GM20000 (cell line): ENCODE data around the gene ACVR2A.

ENCODE experiments used
- DNase-seq: peaks from one replicate; pipeline ENCODE4 v3.0.0; 2012; ENCODE audit warnings: low spot score
- TF ChIP-seq, protein P1 (sequence below): IDR thresholded peaks from 2 replicates; pipeline ENCODE4 v1.5.1; 2012; ENCODE audit warnings: mild to moderate bottlenecking, control low read depth; ENCODE audit errors: extremely low read depth, missing control alignments

Gene ACVR2A

DNA sequence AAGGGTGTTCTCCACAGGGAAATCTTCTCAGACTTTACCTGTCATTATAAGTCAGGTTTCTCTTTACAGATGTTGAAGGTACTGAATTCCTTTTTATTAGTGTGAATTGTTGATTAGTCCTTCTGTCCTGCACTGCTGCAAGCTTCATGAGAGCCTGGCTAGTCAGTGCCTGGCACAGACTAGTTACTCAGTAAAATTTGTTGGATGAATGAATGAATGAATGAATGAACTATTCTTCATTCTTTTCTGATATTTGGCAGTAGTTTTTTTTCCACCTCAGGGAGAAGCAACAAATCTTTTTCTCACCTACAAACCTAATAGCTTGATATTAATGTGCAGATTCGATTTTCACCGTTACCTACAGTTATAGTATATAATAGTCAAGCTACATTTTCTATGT, 64.3 kb downstream of the ACVR2A start:
- TF ChIP-seq, protein P1, sequence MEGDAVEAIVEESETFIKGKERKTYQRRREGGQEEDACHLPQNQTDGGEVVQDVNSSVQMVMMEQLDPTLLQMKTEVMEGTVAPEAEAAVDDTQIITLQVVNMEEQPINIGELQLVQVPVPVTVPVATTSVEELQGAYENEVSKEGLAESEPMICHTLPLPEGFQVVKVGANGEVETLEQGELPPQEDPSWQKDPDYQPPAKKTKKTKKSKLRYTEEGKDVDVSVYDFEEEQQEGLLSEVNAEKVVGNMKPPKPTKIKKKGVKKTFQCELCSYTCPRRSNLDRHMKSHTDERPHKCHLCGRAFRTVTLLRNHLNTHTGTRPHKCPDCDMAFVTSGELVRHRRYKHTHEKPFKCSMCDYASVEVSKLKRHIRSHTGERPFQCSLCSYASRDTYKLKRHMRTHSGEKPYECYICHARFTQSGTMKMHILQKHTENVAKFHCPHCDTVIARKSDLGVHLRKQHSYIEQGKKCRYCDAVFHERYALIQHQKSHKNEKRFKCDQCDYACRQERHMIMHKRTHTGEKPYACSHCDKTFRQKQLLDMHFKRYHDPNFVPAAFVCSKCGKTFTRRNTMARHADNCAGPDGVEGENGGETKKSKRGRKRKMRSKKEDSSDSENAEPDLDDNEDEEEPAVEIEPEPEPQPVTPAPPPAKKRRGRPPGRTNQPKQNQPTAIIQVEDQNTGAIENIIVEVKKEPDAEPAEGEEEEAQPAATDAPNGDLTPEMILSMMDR: no peak
- no peak for DNase-seq

DNA sequence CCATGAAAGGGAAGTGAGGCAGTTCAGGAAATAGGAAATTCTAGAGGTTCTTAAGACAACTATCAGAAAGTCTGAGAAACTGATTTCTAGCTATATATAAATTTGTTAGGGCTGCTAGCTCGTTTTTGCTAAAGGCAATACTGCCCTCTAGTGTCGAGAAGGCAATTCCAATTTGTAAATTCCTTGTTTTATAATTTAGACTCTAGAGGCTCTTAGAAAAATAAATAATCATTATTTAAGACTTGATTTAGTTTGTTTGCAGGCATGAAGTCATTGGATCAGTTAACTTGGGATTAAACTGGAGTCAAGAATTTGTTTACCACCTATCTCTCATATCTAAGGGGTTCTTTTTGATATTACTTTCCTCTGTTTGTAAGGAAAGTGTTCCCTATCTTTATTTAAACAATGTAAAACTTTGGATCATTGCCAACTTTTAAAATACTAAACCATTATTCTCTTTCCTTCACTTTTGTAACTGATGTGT, 66.2 kb downstream of the ACVR2A start:
- DNase-seq: peak; percentile 13
- TF ChIP-seq, protein P1: peak; percentile 28

DNA sequence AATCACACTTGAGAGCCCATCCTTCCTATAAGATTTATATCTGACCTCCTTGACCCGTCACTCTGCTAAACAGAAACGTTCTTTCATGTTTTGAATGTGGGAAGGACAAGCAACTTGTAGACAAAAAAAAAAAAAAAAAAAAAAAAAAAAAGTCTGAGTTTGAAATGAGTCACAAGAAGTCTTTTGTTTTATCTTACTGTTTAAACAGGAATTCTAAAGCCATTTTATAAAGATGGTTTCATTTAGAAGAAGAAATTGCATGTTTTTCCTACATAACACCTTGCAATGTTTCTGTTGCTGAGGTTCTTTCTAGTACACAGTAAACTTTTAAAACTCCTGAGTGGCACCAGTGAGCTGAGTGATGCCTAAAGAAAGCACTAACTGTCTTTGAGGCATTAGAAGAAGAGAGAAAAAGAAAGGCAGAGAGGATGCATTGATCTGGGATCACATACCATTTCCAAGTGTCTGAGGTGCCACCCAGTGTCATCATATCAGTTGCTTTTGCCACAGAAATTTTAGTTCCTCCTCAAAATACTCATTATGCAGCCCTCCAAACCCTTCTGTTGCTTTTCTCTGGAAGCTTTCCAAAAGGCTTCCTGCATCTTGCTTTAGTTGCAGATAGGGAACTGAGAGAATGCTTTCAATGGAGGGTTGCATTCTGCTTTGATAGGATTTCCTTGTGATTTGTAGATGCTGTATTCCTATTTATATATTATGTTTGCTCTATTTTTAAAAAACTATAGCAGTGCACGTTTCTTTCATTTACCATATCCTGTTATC, 69.1 kb downstream of the ACVR2A start:
- no peak for DNase-seq
- TF ChIP-seq, protein P1: no peak

DNA sequence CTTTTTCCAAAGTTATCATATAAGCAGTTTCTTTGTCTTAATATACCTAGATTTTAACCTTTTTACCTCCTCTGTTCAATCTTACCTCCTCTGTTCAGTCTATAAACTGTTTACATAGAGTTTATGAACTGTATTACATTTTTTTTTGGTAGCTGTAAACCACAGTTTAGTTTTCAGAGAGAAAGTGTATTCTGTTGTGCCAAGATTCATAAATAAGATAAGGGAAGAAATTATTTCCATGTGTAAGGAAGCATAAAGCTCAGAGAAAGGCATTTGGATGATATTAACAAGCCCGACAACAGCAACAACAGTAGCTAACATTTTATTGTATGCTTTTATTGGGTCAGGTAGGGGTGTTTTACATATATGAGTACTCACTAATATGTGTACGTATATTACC, 71.2 kb downstream of the ACVR2A start:
- TF ChIP-seq, protein P1: no peak
- no peak for DNase-seq

DNA sequence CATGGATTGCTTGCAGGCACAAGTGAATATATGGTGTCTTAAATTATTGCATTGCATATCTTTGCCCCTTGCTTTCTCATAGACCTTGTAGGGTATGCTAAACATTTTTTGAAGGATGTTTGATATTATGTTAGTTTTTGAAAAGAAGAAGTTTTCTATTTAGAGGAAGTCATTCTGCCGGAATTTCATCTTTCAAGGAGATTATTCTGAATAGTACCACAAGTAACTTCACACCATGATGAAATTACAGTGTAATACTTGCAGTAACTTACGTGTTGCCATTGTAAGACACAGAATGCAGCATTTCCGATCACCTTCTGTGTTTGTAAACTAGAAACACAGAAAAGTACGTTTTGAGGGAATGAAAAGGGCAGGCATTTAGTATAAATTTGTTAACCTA, 71.9 kb downstream of the ACVR2A start:
- TF ChIP-seq, protein P1: no peak
- no peak for DNase-seq

DNA sequence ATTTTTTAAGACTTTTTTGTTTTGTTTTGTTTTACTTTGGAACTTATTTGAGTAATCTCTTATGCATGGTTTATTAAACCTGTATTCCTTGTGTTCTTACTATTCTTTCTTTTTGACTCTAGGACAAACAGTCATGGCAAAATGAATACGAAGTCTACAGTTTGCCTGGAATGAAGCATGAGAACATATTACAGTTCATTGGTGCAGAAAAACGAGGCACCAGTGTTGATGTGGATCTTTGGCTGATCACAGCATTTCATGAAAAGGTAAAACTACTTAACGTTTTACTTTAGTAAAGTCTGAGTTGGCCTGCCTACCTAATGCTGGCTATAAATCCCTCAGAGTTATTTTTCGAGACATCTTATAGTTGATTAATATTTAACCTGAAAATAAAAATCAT, 72.3 kb downstream of the ACVR2A start:
- TF ChIP-seq, protein P1: no peak
- no peak for DNase-seq

DNA sequence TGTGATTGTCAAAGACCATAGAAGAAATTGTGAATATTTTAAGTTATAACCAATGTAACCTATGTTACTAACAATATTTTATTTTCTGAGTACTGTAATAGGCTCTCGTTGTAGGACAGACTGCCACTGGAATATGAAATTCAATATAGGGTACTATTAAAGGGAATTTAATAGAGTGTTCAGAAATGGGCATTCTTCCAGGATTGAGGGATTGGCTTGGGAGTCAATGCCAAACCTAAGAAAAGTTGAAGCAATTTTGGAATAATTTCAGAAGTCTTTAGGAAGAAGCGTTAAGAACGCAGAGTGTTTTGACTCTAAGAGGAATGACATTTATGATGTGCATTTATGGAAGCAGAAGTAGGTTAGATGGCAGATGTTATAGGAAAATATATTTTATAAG, 79.0 kb downstream of the ACVR2A start:
- DNase-seq: no peak
- TF ChIP-seq, protein P1: no peak
